ENCODE results near the gene SOD1. TPM values are rescaled to one million over a fixed set of nuclear protein-coding genes. Genes with fewer than 3 reads are reported as not detected.
A peak's percentile ranks its signal among the peaks of the same experiment; 100 is the strongest.
"Not testable (repeated sequence)": the region's sequence is repeated elsewhere in the genome, so short reads cannot be mapped to it uniquely, and the experiment has no call there.

Gene SOD1
- polyA plus RNA-seq, 10 donors: 112 to 161 (median 122) TPM

DNA sequence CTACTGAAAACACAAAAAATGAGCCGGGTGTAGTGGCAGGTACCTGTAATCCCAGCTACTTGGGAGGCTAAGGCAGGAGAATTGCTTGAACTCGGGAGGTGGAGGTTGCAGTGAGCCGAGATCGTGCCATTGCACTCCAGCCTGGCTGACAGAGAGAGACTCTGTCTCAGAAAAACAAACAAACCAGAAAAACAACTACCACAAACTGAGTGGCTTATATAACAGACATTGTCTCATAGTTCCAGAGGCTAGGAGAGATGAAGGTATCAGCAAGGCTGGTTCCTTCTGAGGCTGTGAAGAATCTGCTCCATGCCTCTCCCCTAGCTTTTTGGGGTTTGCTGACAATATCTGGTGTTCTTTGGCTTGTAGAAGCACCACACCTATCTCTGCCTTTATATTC, 8.0 kb upstream of the SOD1 start:
- not testable (repeated sequence) for DNase-seq

DNA sequence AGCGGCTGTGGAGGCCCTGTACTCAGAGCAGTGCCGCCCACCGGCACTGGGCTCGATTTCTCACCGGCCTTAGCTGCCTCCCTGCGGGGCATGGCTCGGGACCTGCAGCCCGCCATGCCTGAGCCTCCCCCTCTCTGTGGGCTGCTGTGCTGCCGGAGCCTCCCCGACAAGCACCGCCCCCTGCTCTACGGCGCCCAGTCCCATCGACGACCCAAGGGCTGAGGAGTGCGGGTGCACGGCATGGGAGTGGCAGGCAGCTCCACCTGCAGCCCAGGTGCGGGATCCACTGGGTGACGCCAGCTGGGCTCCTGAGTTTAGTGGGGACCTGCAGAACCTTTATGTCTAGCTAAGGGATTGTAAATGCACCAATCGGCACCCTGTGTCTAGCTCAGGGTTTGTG, 5.2 kb upstream of the SOD1 start:
- DNase-seq: no peak

DNA sequence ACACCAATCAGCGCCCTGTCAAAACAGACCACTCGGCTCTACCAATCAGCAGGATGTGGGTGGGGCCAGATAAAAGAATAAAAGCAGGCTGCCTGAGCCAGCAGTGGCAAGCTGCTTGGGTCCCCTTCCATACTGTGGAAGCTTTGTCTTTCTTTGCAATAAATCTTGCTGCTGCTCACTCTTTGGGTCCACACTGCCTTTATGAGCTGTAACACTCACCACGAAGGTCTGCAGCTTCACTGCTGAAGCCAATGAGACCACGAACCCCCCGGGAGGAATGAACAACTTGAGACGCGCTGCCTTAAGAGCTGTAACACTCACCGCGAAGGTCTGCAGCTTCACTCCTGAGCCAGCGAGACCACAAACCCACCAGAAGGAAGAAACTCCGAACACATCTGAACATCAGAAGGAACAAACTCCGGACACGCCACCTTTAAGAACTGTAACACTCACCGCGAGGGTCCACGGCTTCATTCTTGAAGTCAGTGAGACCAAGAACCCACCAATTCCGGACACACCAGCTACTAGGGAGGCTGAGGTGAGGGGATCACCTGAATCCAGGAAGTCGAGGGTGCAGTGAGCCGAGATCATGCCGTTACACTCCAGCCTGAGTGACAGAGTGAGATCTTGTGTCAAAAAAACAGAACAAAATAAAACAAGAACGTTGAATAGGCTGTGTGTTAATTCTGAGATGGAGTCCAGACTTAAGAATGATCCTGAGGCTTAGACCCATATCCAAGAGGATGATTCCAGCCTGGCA, 4.5 kb upstream of the SOD1 start:
- not testable (repeated sequence) for DNase-seq

DNA sequence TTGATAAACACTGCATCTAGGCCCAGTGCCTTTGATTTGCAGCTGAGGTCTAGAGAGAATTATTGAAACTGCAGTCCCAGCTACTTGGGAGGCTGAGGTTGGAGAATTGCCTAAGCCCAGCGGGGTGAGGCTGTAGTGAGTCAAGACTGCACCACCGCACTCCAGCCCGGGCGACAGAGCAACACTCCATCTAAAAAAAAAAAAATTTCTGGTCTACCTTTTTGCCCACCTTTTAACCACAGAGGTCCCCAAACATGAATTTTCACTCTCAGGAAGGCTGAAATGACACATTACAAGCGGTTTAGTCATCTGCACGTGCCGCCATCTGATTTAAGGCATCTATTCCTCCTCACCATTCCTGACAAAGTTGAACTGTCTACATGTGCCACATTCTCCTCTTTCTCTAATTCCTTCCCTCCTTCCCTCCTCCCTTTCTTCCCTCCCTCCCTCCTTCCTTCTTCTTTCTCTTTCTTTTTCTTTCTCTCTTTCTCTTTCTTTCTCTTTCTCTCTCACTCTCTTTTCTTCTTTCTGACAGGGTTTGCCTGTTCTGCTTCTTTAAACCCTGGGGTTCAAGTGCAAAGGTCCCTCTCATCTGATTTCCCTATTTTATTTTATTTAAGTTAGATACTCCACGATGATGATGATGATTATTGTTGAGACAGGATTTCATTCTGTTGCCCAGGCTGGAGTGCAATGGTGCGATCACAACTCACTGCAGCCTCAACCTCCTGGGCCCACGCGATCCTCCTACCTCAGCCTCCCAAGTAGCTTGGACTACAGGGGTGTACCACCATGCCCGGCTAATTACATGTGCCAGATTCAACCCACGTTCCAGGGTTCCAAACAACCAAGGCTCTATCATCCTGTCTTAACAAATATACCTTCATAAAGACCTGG, 3.0 kb upstream of the SOD1 start:
- DNase-seq: no peak

DNA sequence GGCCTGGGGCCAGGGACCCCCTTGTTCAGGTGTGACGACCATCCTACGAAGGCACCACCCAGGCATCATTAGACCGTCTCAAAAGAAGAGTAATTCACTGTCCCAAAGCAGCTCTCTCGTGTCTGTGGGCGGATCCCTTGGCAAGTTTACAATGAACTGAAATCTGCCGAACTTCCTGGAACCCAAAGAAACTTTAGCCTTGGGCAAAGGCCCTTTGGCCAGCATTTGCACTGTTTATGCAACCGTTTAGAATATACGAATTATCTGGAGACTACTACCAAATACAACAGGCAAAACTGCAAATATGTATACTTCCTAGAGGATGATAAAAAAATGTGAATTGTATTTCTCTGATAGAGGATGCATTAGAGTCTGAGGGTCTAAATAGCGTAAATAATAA, 1.4 kb upstream of the SOD1 start:
- no peak for DNase-seq

DNA sequence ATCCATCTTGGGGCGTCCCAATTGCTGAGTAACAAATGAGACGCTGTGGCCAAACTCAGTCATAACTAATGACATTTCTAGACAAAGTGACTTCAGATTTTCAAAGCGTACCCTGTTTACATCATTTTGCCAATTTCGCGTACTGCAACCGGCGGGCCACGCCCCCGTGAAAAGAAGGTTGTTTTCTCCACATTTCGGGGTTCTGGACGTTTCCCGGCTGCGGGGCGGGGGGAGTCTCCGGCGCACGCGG, 282 bp upstream of the SOD1 start:
- DNase-seq: no peak

DNA sequence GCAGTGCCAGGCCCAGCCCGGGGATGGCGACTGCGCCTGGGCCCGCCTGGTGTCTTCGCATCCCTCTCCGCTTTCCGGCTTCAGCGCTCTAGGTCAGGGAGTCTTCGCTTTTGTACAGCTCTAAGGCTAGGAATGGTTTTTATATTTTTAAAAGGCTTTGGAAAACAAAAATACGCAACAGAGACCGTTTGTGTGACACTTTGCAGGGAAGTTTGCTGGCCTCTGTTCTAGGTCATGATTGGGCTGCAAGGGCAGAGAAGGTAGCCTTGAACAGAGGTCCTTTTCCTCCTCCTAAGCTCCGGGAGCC, 719 bp downstream of the SOD1 start:
- peak in 1 of 3 donors; percentile 55 for DNase-seq

DNA sequence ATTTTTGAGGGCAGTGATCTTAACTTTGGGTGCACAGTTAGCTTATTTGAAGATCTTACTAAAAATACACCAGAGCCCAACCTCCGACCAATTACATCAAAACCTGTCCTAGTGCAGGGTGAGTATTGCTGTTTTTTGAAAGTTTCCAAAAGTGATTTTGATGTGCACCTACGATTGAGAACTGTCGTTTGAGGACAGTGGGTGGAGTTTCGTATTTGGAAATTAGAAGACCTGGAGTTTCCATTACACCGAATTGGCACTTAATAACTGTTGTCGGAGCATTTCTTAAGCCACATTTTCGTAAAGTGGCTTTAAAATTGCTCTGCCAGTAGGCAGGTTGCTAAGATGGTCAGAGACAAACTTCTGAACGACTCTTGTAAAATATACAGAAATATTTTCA, 1.1 kb downstream of the SOD1 start:
- DNase-seq: peak in 1 of 3 donors; percentile 22

DNA sequence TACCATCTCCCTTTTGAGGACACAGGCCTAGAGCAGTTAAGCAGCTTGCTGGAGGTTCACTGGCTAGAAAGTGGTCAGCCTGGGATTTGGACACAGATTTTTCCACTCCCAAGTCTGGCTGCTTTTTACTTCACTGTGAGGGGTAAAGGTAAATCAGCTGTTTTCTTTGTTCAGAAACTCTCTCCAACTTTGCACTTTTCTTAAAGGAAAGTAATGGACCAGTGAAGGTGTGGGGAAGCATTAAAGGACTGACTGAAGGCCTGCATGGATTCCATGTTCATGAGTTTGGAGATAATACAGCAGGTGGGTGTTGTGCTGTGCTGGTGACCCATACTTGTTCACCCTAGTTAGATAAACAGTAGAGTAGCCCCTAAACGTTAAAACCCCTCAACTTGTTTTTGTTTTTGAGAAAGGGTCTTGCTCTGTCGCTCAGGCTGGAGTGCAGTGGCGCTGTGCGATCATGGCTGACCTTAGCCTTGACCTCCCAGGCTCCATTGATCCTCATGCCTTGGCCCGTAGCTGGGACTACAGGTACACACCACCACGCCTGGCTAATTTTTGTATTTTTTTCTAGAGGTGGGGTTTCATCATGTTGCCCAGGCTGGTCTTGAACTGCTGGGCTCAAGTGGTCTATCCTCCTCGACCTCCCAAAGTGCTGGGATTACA, 4.2 kb downstream of the SOD1 start:
- no peak for DNase-seq

DNA sequence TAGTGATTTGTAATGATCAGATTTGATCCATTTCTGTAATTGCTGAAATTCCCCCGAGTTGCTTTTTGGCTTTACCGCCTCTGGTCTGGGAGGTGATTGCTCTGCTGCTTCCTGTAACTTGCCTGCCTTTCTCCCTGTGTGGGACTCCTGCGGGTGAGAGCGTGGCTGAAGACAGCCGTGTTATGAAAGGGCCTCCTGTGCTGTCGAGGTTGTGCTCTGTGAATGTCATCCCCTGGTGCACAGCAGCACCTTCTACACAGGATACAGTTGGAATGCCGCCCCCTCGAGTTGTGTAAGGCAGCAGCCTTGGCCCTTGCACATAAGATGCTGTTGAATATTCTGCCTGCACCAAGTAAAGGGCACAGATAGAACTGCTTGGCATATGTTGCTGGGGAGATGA, 5.9 kb downstream of the SOD1 start:
- DNase-seq: no peak

DNA sequence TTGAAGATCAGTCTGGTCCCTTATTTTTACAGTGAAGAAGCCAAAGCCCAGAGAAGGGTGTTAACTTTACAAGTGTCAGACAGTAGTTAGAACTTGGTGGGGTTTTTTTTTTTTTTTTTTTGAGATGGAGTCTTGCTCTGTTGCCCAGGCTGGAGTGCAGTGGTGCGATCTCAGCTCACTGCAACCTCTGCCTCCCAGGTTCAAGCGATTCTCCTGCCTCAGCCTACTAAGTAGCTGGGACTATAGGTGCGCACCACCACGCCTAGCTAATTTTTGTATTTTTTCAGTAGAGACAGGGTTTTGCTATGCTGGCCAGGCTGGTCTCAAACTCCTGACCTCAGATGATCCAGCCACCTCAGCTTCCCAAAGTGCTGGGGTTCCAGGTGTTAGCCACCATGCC, 6.4 kb downstream of the SOD1 start:
- not testable (repeated sequence) for DNase-seq

DNA sequence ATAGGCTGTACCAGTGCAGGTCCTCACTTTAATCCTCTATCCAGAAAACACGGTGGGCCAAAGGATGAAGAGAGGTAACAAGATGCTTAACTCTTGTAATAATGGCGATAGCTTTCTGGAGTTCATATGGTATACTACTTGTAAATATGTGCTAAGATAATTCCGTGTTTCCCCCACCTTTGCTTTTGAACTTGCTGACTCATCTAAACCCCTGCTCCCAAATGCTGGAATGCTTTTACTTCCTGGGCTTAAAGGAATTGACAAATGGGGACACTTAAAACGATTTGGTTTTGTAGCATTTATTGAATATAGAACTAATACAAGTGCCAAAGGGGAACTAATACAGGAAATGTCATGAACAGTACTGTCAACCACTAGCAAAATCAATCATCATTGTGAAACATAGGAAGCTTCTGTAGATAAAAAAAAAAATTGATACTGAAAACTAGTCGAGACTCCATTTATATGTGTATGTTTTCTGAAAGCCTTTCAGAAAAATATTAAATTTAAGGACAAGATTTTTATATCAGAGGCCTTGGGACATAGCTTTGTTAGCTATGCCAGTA, 7.0 kb downstream of the SOD1 start:
- DNase-seq: no peak

DNA sequence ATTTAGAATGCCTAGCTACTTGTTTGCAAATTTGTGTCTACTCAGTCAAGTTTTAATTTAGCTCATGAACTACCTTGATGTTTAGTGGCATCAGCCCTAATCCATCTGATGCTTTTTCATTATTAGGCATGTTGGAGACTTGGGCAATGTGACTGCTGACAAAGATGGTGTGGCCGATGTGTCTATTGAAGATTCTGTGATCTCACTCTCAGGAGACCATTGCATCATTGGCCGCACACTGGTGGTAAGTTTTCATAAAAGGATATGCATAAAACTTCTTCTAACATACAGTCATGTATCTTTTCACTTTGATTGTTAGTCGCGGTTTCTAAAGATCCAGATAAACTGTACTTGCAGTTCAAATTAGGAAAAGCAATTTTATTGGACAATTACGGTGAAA, 7.6 kb downstream of the SOD1 start:
- no peak for DNase-seq

DNA sequence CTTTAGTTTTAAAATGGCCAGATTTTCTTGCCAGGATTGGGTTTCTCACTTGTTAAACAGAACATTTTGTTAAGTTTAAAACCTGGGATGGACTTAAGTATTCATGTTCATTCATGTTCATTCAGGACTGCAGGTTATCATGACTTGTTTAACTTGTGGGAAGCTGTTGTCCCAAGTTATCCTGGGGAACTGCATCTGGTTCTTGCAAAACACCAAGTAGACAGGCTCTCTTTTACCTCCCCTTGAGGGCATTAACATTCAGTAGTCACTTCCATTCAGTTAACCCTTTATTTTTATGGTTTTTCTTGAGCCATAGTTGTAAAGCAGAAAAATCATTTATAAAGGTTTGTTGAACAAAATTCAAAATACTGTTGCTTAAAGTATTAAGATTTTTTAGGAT, 8.1 kb downstream of the SOD1 start:
- DNase-seq: no peak

DNA sequence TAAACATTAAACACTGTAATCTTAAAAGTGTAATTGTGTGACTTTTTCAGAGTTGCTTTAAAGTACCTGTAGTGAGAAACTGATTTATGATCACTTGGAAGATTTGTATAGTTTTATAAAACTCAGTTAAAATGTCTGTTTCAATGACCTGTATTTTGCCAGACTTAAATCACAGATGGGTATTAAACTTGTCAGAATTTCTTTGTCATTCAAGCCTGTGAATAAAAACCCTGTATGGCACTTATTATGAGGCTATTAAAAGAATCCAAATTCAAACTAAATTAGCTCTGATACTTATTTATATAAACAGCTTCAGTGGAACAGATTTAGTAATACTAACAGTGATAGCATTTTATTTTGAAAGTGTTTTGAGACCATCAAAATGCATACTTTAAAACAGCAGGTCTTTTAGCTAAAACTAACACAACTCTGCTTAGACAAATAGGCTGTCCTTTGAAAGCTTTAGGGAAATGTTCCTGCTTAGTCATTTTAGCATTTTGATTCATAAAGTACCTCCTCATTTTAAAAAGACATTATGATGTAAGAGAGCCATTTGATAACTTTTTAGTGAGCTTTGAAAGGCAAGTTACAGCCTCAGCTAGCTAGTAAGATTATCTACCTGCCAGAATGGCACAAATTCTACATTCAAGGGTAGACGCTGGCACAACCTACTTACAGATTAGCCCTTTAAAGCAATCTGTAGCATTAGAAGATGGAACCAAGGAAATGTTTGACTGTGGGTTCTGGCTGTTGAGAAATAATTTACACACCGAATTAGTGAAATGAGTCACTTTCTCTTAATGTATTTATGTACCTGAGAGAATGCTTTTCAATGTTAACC, 9.4 kb downstream of the SOD1 start:
- DNase-seq: no peak

DNA sequence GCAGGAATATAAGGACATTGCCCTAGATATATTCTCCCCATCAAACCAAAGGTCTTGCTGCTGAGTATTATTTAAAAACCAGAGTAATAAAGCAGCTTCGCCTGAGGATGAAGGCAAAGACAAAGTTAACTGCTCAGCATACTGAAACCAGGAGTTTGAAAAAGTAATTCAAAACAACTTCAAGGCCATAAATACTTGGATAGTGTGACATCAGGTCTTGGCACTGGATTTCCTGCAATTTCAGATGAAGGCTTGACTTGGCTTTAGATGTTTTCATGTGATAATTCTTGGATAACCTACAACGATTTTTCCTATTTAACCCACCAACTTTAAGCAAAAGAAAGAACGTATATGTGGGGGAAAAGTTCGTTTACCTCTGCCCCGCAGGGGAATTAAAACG, 10.6 kb downstream of the SOD1 start:
- peak in 2 of 3 donors; percentile 22 to 41 for DNase-seq

DNA sequence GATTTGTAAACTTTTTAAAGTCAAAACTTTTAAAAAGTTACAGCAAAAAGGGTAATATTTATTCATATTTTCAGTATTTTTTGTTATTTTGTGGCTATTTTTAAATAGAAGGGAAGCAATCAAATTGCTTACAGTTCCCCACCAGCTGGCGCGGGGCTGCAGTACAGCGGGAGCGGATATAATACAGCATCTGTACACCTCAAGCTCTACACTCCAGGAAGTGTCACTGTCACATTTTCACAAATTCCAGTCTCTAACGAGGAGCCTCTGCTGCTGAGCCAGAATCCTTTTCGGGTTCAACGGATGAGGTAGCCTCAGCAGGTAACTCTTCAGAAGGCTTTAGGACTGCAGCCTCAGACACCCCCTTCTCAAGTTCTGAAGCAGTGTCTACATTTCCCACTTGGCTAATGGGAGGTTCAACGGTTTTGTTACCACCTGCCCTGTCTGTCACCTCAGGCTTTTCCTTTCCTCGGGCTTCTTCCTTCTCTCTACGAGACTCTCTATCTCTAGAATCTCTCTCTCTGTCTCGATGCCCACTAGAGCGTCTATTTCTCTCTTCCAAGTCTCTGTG, 11.7 kb downstream of the SOD1 start:
- DNase-seq: no peak

DNA sequence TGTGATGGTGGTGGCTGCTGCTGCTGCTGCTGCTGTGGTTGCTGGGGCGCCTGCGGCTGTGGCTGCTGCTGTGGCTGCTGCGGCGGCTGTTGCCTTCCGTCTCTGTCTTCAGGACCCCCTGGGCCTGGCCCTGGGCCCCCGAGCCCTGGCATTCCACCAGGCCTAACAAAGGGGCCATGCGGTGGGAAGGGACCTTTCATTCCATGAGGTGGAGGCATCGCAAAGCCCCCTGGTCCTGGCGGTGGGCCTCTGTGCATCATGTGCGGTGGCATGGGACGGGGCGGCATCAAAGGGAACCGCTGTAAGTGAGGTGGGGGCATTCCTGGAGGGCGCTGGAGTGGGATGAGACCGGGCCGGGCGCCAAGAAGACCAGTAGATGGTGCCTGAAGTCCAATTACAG, 12.4 kb downstream of the SOD1 start:
- DNase-seq: no peak

DNA sequence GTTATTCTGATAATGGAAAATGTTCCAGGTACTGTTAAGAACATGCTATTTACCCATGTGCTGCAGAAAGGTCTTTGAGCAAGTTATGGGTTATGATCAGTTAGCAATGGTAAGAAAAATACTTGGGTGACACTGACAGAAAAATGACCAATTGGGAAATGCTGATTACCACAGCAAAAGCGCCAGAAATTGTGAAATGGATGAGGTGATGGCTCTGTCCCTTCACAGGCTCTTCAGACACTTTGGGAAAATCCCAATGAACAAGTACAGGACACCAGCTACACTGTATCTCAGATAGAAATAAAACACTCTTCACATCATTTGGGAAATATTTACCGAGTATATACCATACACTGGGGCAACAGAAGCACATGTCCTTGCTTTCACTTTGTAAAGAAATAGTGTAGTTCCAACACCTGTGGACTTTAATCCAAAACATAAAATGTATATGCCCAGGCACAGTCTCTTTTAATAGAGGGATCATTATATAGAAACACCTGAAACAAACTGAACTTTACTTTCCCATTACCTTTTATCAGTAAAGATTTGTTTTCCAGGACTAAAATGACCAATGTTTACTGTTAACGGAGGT, 13.9 kb downstream of the SOD1 start:
- no peak for DNase-seq

DNA sequence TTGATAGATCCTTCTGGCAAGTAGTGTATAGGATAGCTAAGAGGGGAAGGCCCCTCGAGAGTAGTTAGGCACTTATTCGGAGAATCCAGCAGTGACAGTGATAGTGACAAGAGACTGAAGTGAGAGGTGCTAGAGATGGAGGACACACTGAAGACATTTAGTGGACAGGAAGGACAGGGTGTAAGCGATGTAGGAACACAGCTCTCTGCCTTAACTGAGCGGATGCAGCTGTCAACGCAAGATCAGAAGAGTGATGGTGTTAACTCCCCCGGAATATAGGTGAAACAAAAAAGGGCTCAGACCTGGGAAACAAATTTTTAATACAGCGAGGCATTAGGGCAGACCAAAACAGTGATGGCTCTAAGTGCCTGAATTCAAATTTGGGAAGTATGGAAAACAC, 15.8 kb downstream of the SOD1 start:
- no peak for DNase-seq

DNA sequence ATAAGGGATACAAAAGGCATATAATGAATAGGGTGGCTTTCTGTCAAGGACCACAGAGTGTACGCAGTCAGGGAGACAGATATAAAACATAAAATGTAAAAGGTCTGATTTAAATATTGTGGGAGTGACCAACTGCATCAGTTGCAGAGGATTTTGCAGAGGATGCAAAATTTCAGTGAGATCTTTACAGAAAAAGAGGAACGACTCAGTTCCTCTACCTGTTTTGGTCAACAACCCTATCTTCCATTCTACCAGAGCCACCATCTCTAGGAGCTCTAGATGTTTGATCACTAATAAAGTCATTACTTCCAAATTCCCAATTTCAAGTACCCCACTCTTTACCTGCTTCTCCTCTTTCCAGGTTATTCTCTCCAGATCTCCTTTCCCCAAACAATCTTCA, 16.5 kb downstream of the SOD1 start:
- DNase-seq: no peak

Data from muscle of back (tissue), 11 donors.